ENCODE data around the gene LZIC.

- TF ChIP-seq CTCF (IDR thresholded peaks at IDR 0.05) (no peak), POLR2A (IDR thresholded peaks at IDR 0.05) (no peak)
Measured at GRCh38 chr1:9908871-9909233, 34.3 kb downstream of the LZIC start.
